ENCODE results near the gene IL20.

The IL20 gene

GRCh38 chr1:206828061-206828460 is 37.4 kb upstream of the IL20 start:
- no peak overlapping the region for H3K4me3 ChIP-seq (ENCODE audit: control insufficient read depth, low read depth, low read length)
- no peak for DNase-seq (ENCODE audit: low read depth)
- TF ChIP-seq CTCF (IDR thresholded peaks at IDR 0.05; ENCODE audit: control insufficient read depth, insufficient read depth, low read depth, low read length, missing control alignments) = no peak

DNA sequence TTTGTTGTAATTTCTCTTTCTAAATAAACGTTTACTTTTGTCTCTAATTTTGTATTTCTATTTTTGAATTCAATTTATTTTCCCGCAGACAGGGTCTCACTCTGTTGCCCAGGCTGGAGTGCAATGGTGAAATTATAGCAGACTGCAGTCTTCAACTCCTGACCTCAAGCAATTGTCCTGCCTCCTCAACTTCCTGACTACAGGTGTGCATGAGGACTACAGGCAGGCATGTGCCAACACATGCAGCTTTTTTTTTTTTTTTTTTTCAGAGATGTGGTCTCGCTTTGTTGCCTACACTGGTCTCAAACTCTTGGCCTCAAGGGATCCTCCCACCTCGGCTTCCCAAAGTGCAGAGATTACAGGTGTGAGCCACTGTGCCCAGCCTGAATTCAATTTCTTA is 36.7 kb upstream of the IL20 start:
- peak; percentile 3 for TF ChIP-seq CTCF (IDR thresholded peaks at IDR 0.05; ENCODE audit: control insufficient read depth, insufficient read depth, low read depth, low read length, missing control alignments)
- no peak overlapping the region for H3K4me3 ChIP-seq (ENCODE audit: control insufficient read depth, low read depth, low read length)
- DNase-seq (ENCODE audit: low read depth) = no peak

- no peak for DNase-seq (ENCODE audit: low read depth)
- no peak overlapping the region for H3K4me3 ChIP-seq (ENCODE audit: control insufficient read depth, low read depth, low read length)
- no peak for TF ChIP-seq CTCF (IDR thresholded peaks at IDR 0.05; ENCODE audit: control insufficient read depth, insufficient read depth, low read depth, low read length, missing control alignments)
These were observed 36.1 kb upstream of the IL20 start for GRCh38 chr1:206829282-206829681.

GRCh38 chr1:206829875-206830274 is 35.5 kb upstream of the IL20 start:
- no peak for DNase-seq (ENCODE audit: low read depth)

DNA sequence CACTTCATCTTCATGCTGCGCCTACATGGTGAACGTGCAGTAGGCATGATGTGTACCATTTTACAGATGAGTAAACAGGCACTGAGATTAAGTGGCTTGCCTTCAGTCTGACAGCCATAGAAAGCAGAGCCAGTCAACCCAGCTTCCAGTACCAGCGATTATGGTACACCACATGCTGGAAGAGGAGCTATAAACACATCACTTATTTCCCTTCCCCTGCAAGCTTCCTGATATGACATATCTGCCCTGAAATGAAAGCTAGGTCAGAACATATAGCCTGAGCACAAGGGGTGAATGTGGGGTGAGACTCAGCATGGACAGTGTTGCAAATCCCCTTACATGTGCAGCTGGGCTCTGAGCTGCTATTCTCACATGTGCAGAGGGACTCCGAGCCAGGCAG is 33.8 kb upstream of the IL20 start:
- no peak for TF ChIP-seq CTCF (IDR thresholded peaks at IDR 0.05; ENCODE audit: control insufficient read depth, insufficient read depth, low read depth, low read length, missing control alignments)

More at GRCh38 chr1:206829875-206830274, 35.5 kb upstream of the IL20 start:
- TF ChIP-seq CTCF (IDR thresholded peaks at IDR 0.05; ENCODE audit: control insufficient read depth, insufficient read depth, low read depth, low read length, missing control alignments) = no peak
- no peak overlapping the region for H3K4me3 ChIP-seq (ENCODE audit: control insufficient read depth, low read depth, low read length)

DNA sequence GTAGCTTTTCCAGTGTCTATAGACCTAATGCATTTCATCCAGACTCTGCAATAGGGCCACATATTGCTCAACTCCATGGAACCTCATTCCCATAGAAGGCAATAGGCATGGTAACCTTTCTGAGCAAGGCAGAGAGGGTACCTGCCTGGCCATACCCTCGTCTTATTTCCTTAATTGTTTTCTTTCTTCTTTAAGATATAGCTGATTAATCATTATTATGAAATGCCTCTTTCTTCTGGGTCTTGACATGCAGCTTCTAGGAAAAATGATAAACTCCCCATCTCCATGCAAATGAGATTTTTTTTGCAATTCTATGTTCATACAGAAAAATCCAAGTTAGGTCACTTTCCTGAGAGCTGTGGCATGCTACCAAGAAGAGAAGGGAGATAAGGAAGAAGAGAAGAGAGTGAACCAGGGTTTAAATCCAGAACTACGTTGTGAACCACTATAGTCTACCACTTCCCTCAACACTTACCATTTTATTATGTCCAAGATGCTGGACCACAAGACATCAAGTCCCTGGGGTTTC is 33.0 kb upstream of the IL20 start:
- H3K4me3 ChIP-seq (ENCODE audit: control insufficient read depth, low read depth, low read length) = no peak overlapping the region
- no peak for DNase-seq (ENCODE audit: low read depth)
- TF ChIP-seq CTCF (IDR thresholded peaks at IDR 0.05; ENCODE audit: control insufficient read depth, insufficient read depth, low read depth, low read length, missing control alignments) = no peak

More for the DNA sequence above, 33.8 kb upstream of the IL20 start:
- DNase-seq (ENCODE audit: low read depth) = no peak
- H3K4me3 ChIP-seq (ENCODE audit: control insufficient read depth, low read depth, low read length) = no peak overlapping the region

Measured in AG09309 (cell line).